A172 (cell line): ENCODE data around the gene GPR158. TPM values are rescaled to one million over a fixed set of nuclear protein-coding genes. Genes with fewer than 3 reads are reported as not detected.
"Not testable (repeated sequence)": the region's sequence is repeated elsewhere in the genome, so short reads cannot be mapped to it uniquely, and the experiment has no call there.

ENCODE experiments used
- DNase-seq: peaks from one replicate; pipeline ENCODE4 v3.0.0-alpha.2; 2015; ENCODE audit warnings: low spot score
- total RNA-seq: library from RNA; depleted of rRNA; stranded (reverse); fragments of >200 nt; shearing (Covaris generic); gene quantifications from 2 replicates; pipeline ENCODE4 v1.2.3, GENCODE V29; 2014; rRNA removed

The GPR158 gene
- 7.1 and 7.3 TPM in 2 replicates for total RNA-seq

- peak; percentile 55 for DNase-seq
These were observed at the start of gene GPR158 for GRCh38 chr10:25174461-25175230. Gene GPR158 (plus strand): TSS chr10:25175001. CDS start chr10:25175421, 420 bp downstream.

GRCh38 chr10:25125201-25125611 is 49.6 kb upstream of the GPR158 start:
- DNase-seq: no peak

GRCh38 chr10:25129592-25129991 is 45.2 kb upstream of the GPR158 start:
- no peak for DNase-seq

- peak; percentile 44 for DNase-seq
These were observed 43.9 kb upstream of the GPR158 start for GRCh38 chr10:25130906-25131305.

- DNase-seq: peak; percentile 48
These were observed 32.5 kb upstream of the GPR158 start for GRCh38 chr10:25142116-25142864.

- no peak for DNase-seq
These were observed 17.2 kb upstream of the GPR158 start for GRCh38 chr10:25157650-25158049.

GRCh38 chr10:25159591-25159990 is 15.2 kb upstream of the GPR158 start:
- DNase-seq: no peak

GRCh38 chr10:25162391-25162790 is 12.4 kb upstream of the GPR158 start:
- DNase-seq: no peak

- not testable (repeated sequence) for DNase-seq
These were observed 11.3 kb upstream of the GPR158 start for GRCh38 chr10:25163464-25163863.

- DNase-seq: no peak
These were observed 5.1 kb upstream of the GPR158 start for GRCh38 chr10:25169740-25170139.

- no peak for DNase-seq
These were observed 4.2 kb upstream of the GPR158 start for GRCh38 chr10:25170627-25171026.

GRCh38 chr10:25175527-25176420 is 973 bp downstream of the GPR158 start:
- no peak for DNase-seq

GRCh38 chr10:25176421-25176968 is 1.7 kb downstream of the GPR158 start:
- no peak for DNase-seq

- DNase-seq: no peak
These were observed 2.4 kb downstream of the GPR158 start for GRCh38 chr10:25177093-25177753.

GRCh38 chr10:25177754-25178135 is 2.9 kb downstream of the GPR158 start:
- no peak for DNase-seq

- DNase-seq: no peak
These were observed 3.6 kb downstream of the GPR158 start for GRCh38 chr10:25178411-25178810.

- no peak for DNase-seq
These were observed 6.0 kb downstream of the GPR158 start for GRCh38 chr10:25180801-25181200.

- DNase-seq: no peak
These were observed 7.8 kb downstream of the GPR158 start for GRCh38 chr10:25182636-25183035.

- no peak for DNase-seq
These were observed 16.5 kb downstream of the GPR158 start for GRCh38 chr10:25191162-25191895.

GRCh38 chr10:25198151-25198550 is 23.4 kb downstream of the GPR158 start:
- DNase-seq: no peak
